Measurements from ENCODE around the gene AHCTF1. TPM values are rescaled to one million over a fixed set of nuclear protein-coding genes. Genes with fewer than 3 reads are reported as not detected.

Gene AHCTF1
- total and polyA plus RNA-seq, 2 experiments from 2014 or later: 21.7 to 49.8 TPM

GRCh38 chr1:246789454-246790339 is 142.1 kb downstream of the AHCTF1 start:
- H3K27me3 ChIP-seq (ENCODE audit: insufficient read depth): no peaks in the 10 kb centered on the region
- Mint-ChIP-seq H3K36me3 (ENCODE audit: low read depth) (peaks cover 18% of the 10 kb centered on the region), H3K9me3 (peaks cover 20% of the 10 kb centered on the region), H3K27me3 (ENCODE audit: insufficient read depth, low read depth, poor library complexity) (peaks cover 39% of the 10 kb centered on the region), H3K4me3 (peak overlapping the region; percentile 32; the same call in 2 of the 3 replicates), H3K27ac (no peak overlapping the region), H3K4me1 (peaks cover 36% of the 10 kb centered on the region)
- no peaks in the 10 kb centered on the region for H4K20me1 ChIP-seq (replicated peaks; ENCODE audit: insufficient read depth)
- no peak overlapping the region for H3K27ac ChIP-seq (ENCODE audit: low read depth)
- peak overlapping the region; percentile 61 for H3K4me2 ChIP-seq
- H3F3A ChIP-seq (replicated peaks; ENCODE audit: low read depth): 0 out of 2 replicates have a peak, but pooled peaks cover under 1% of the 10 kb centered on the region
- H3K79me2 ChIP-seq (replicated peaks; ENCODE audit: insufficient read depth): no peaks in the 10 kb centered on the region
- DNase-seq (ENCODE audit: low spot score) (no peak), ATAC-seq (peak; percentile 34)
- H3K9me2 ChIP-seq (ENCODE audit: insufficient read depth): no peaks in the 10 kb centered on the region
- TF ChIP-seq JUNB (IDR thresholded peaks at IDR 0.05; ENCODE audit: unreplicated experiment) (no peak), EZH2phosphoT487 (IDR thresholded peaks at IDR 0.05; ENCODE audit: unreplicated experiment) (no peak), ZNF462 (CRISPR knock-in tag; IDR thresholded peaks at IDR 0.05) (no peak), CTCF (conservative IDR thresholded peaks at IDR 0.05; ENCODE audit: low read depth in 2 of 2) (no peak), EZH2 (IDR thresholded peaks at IDR 0.05; ENCODE audit: low read depth, unreplicated experiment) (no peak), POLR2AphosphoS5 (IDR thresholded peaks at IDR 0.05; ENCODE audit: low read depth) (no peak), ZNF114 (CRISPR knock-in tag; IDR thresholded peaks at IDR 0.05) (no peak), CREB1 (CRISPR knock-in tag; IDR thresholded peaks at IDR 0.05; ENCODE audit: low read depth) (no peak), STAT1 (IDR thresholded peaks at IDR 0.05; ENCODE audit: unreplicated experiment) (no peak), ETS1 (IDR thresholded peaks at IDR 0.05) (no peak), REST (IDR thresholded peaks at IDR 0.05; ENCODE audit: unreplicated experiment) (no peak), ZNF331 (CRISPR knock-in tag; IDR thresholded peaks at IDR 0.05; ENCODE audit: low read depth) (no peak), NANOG (IDR thresholded peaks at IDR 0.05; ENCODE audit: borderline replicate concordance) (no peak)
- H3K4me3 ChIP-seq: peak overlapping the region; percentile 38; the same call in 1 of the 2 replicates
- H3K4me1 ChIP-seq (ENCODE audit: insufficient read depth): peaks cover 11% of the 10 kb centered on the region
- no peaks in the 10 kb centered on the region for H3K36me3 ChIP-seq (ENCODE audit: insufficient read depth)
- peak overlapping the region; percentile 99 for H2AFZ ChIP-seq

Measured in GM23338 (cell line).